GM19043 (cell line): Measurements from ENCODE around the gene PHKA2.
A peak's percentile ranks its signal among the peaks of the same experiment; 100 is the strongest.

ENCODE experiments used
- ATAC-seq: cut with Tn5 transposase; IDR thresholded peaks from one replicate; pipeline ENCODE4 v1.9.1; 2021; ENCODE audit warnings: low read depth; ENCODE audit not compliant: unreplicated experiment

Gene PHKA2

GRCh38 chrX:18893536-18893935, 90.4 kb downstream of the PHKA2 start:
- no peak for ATAC-seq

- ATAC-seq = no peak
These were observed 91.0 kb downstream of the PHKA2 start for GRCh38 chrX:18892899-18893298.

DNA sequence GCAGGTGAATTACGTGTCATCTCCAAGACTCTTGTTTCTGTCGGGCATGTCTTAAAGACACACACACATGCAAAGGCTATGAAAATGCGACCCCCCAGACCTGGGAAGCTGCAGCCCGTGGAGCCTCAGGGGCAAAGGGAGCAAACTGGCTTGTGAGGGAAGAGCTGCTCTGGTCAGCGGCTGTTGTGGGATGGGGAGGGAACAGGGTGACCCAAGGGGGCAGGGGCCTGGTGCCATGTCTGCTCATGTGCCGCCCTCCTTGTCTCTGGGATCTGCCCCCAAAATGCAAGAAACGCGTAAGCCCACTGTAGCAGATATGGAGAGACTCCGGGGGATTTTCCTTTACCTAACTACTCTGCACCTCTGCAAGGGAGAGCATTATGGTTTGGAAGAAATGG, 92.4 kb downstream of the PHKA2 start:
- ATAC-seq = no peak

DNA sequence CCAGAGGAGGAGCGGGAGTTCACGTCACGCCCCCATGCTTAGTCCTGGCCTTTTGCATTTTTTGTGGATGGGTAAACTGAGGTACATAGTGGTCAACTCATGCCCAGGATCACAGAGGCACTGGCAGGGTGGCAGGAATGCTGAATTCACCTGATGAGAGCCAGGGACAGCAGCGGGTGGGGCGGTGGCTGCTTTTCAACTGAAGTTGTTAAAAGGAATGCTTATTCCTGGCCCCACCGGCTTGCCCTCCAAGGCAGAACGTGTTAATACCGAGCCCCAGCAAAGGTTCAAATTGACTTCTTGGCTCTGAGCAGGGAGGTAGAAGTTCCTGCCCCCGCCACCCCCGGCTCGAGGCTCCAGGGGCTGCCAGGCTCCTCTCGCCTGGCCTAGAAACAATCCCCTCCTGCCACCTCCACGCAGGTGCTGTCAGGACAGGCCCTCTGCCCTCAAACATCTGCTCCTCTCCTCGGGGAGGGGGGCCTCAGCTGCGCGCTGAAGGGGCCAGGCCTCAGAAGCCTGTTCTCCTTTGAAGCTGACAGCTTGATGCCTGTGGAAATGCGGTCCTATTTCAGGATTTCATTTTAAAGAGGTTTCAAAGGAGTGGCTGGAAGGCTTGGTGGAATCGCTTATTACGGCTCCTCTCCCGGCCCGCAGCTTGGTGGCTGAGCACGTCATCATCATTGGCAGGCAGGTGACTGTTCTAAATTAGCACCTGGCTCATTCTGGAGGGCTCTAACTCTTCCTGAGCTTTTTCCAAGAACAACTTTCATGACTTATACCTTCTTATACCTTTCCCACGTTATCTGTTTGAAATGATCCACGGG, 93.0 kb downstream of the PHKA2 start:
- ATAC-seq = no peak

DNA sequence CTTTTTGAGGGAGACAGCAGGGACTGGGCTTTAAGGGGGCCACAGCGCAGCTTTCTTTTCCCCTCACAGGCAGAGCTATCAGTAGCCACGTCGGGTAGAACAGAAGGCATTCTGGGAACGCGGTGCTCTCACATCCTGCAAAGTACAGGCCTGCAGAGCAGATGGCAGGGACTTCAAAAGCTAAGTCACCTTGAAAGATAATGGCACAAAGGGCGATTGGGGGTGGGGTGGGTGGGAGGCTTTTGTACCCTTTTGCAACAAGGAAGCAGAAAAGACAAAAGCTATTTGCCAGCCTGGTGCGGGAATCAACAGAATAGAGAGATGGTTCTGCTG, 93.9 kb downstream of the PHKA2 start:
- no peak for ATAC-seq

DNA sequence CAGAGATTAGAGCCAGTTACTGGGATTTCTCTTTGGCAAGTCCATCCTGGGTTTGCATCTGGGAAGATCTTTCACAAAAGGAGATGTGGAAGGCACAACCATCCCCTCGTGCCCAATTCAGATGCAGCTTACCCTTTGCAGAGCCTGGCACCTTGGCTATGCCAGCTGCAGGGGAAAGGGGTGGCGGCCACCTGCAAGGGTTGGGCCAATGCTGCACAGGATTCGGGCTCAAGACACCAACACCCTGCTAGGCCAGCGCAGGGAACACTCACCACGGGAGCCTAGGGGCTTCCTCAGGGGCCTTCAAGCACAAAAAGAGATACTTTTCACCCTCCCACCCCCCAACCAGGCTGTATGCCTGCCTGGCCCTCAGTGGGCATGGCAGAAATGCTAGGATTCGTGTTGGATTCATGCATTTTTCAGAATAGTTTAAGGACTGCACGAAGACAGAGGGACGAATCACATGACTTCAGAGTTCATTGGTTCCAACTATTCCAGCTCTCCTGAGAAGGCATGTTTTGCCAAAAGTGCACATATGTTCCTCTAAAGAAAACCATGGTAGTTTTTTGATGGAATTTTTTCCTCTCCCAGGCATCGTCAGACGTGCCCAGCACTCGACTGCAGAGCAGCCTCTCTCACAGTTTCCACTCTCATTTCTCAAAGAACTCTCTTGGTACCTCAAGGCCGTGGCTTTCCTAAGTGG, 94.4 kb downstream of the PHKA2 start:
- no peak for ATAC-seq

GRCh38 chrX:18888281-18888680, 95.6 kb downstream of the PHKA2 start:
- ATAC-seq = no peak

- no peak for ATAC-seq
These were observed 96.1 kb downstream of the PHKA2 start for GRCh38 chrX:18887825-18888212.

- ATAC-seq = no peak
These were observed 96.6 kb downstream of the PHKA2 start for GRCh38 chrX:18887177-18887824.

DNA sequence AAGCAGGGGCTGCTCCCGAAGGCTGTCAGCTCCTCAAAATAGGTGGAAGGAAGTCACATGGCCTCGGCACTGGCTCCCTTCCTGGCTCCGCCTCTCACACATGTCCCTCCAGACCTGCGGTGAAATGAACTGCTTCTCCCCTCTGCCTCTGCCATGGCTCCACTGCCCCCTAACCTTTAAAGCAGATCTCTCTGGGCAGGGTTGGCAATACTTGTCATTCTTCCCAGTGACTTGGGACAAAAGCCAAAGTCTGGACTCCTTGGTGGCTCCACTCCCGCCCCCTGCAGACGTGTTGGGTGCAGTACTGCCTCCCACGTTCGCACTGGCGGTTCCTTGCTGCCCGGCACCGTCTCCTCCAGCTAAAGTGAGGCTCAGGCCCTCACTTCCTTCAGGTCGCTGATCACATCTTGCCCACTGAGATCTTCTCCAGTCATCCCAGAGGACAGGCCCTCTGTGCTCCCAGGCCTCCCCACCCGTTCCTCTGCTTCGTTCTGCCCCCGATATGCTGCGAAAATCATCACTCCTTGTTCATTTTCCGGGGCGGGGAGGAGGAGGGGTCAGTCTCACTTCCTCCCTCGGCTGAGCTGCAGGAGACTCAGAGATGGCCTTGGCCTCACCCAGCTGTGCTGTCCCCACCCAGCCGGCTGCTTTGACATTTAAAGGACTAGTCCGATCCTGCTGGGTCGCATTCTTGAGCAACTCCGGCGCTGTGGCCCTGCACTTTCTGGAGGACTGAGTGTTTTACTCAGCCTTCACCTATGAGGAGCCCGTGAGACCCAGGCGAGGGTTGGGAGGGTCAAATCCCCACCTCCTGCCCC, 97.4 kb downstream of the PHKA2 start:
- peak; percentile 73 for ATAC-seq

- ATAC-seq = peak; percentile 32
These were observed 97.9 kb downstream of the PHKA2 start for GRCh38 chrX:18886005-18886343.

DNA sequence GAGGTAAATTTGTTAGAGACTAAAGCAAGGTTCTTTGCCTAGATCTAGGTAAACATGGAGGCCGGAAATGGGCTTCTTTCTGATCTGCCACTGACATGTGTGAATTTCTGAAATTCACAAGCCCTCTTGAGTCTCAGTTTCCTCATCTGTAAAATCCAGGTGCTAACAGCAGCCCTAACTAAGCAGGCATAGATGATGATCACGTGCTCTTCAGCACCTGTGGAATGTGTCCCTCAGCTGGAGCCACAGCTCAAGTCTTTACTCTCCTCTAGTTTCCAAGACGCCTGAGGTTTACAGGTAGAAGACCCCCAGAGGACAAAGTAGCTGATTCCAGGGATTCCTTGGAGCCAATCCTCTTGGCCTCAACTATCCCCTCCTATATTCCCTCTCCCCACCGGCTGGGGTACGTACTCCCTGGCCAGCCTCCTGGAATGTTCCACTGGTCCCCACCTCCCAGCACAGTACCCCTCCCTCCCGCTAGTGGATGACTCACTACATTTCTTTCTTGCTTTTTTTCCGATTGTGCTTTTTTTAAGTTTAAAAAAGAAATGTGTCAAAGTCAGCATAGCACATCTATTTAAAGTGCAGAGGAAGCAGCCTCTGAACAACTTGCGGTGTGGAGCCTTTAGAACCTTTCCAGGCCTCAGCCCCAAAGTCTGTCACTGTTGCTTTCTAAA, 98.4 kb downstream of the PHKA2 start:
- ATAC-seq = peak; percentile 20

DNA sequence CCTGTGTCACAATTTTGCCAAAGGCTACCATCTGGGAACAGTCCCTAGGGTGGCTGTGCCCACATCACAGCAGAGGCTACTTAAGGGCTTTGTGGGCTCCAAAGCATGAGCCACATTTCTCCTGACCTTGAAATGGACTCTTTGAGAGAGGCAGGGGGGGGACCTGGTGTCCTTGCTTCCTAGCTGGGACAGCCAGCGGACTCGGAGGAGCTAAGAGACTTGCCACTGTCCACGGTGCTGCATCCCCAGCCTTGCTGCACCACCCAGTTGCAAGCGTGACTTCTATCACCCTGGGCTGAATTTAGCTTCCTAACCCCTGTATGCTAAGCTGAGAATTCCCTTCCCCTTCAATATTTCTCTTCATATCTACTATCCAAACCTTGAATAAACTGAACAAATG, 99.0 kb downstream of the PHKA2 start:
- ATAC-seq = no peak

DNA sequence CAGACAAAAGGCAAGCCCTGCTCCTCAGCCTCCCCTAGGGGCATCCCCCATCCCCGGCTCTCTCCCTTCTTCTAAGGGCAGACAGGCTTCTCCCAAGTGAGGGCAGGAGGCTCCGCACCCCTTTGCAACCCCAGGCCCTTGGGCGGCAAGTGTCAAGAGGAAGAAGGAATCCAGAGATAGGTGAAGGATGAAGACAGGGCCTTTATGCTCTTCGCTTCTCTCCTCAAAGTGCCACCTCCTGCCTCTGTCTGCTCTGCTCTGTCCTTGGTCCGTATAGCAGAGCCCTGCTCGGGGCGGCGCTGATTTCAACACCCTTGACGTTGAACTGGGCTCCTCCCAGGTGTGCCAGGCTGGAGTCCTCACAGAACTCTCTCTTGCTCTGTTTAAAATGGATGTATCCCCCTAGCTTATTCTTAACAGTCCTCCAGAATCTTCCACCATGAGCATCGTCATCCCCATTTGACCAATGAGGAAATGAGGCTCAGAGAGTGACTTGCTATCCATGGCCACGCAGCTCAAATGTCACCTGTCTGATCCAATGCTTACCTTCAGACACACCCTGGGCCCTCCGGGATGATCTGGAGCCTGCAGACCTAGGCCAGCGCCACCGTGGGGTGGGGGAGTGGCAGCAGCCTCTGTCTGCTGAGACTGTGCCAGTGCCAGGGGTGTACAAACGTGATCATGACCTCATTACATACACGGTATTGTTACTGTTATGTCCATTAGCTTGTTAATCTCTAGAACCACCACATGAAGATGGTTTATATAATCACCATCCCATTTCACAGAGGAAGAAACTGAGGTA, 99.8 kb downstream of the PHKA2 start:
- no peak for ATAC-seq

- no peak for ATAC-seq
These were observed 100.5 kb downstream of the PHKA2 start for GRCh38 chrX:18883234-18883960.

DNA sequence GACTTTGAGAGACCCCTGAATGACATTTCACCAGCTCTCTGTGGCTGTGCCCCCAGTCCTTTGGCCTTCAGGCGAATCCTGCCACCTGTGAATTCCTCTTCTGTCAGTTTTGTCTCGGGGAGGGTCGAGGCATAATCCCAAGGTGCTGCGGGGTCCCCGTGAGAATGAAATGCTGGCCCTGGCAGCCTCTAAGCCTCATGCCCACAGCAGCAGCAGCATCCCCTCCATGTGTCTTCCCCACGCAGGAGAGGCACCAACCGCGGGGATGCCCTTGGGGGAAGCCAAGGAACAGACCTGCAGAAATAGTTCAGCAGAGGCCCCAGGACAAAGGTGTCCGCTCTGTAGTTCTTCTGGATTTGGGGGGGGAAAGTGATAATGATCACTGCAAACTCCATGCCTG, 104.8 kb downstream of the PHKA2 start:
- no peak for ATAC-seq

DNA sequence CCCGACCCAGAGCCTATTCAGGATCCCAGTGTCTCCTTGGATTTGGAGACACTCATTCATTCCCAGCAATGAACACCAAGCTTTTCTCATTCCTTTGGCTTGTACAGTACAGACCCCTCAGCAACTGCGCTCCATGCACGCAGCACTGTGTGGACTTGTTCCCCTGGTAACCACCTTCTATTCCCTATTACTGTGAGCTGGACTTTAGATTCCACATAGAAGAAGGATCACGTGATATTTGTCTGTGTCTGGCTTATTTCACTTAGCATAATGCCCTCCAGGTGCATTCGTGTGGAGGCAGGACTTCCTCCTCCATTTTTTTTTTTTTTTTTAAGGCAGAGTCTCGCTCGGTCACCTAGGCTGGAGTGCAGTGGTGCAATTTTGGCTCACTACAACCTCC, 106.4 kb downstream of the PHKA2 start:
- no peak for ATAC-seq

GRCh38 chrX:18875256-18875878, 108.5 kb downstream of the PHKA2 start:
- no peak for ATAC-seq
